ENCODE results near the gene C17orf113.

GRCh38 chr17:42027590-42027889, 22.9 kb downstream of the C17orf113 start:
- TF ChIP-seq CTCF (conservative IDR thresholded peaks at IDR 0.05 in 1 of 2, IDR thresholded peaks at IDR 0.05 in 1 of 2; ENCODE audit: extremely low read depth in 1 of 2, insufficient read depth in 1 of 2, low read depth in 1 of 2, low read length in 2 of 2) (no peak), EZH2 (IDR thresholded peaks at IDR 0.05; ENCODE audit: borderline replicate concordance, low read length) (no peak)
